Nephron progenitor cell (in vitro differentiated cells): ENCODE results near the gene ANKH.

ENCODE experiments used
- DNase-seq: peaks from one replicate; pipeline ENCODE4 v3.0.0; 2021
- H3K27ac Mint-ChIP-seq: 2 replicates; pipeline ENCODE4 v1.8.0; 2021; ENCODE audit warnings: mild to moderate bottlenecking, moderate library complexity, mixed read lengths
- H3K27me3 Mint-ChIP-seq: 2 replicates; pipeline ENCODE4 v1.8.0; 2021; ENCODE audit warnings: mild to moderate bottlenecking, low read depth, mixed read lengths; ENCODE audit not compliant: poor library complexity
- H3K36me3 Mint-ChIP-seq: 2 replicates; pipeline ENCODE4 v1.8.0; 2021; ENCODE audit warnings: low read depth, mixed read lengths
- H3K4me1 Mint-ChIP-seq: 2 replicates; pipeline ENCODE4 v1.8.0; 2021; ENCODE audit warnings: mixed read lengths
- H3K4me3 Mint-ChIP-seq: 2 replicates; pipeline ENCODE4 v1.8.0; 2021; ENCODE audit warnings: mild to moderate bottlenecking, moderate library complexity, mixed read lengths
- H3K9me3 Mint-ChIP-seq: 2 replicates; pipeline ENCODE4 v1.8.0; 2021; ENCODE audit warnings: mild to moderate bottlenecking, moderate library complexity, mixed read lengths
- TF ChIP-seq, protein P1 (sequence below): fragments of 200-600 bp; sonication (generic); IDR thresholded peaks from 2 replicates; pipeline ENCODE4 v1.5.0; 2021; ENCODE audit warnings: antibody characterized with exemption

The ANKH gene

DNA sequence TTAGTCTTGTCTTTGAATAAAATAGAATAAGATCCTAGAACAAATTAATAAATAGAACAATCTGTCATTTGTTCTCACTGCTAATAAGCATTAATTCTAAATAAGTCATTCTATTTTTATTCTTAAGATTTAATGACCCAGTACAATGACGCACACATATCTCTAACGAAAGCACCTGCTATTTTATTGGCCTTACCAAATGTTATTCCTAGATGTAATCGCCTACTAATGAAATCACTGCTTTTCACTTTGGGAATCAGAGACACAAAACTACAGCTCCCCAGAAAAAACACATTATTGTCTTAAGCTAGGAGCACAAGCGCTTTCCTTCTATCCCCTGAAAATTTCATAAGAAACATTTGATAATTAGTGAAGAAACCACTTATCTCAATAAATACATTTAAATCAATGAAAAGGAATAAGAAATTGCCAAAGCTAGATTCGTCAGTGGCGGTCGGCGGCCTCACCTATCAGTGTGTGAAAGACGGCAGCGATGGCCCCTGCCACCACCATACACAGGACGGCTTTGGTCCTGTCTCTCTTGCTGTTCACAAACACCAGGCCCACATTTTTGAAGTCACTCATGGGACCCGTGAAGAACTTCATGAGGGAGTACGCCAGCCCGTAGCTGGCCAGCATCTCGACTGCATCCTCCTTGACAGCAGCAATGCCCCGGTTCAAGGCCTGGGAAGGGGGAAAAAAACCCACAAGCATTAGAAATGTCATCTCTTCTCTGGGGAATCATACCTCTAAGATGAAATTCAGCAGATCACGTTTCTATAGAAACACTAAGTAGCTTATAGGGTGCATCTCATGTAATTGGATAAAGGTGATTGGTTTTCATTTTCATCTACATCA, 102.8 kb downstream of the ANKH start:
- H3K4me1 Mint-ChIP-seq = peaks cover 17% of the 10 kb centered on the region
- no peaks in the 10 kb centered on the region for H3K9me3 Mint-ChIP-seq
- H3K36me3 Mint-ChIP-seq = no peaks in the 10 kb centered on the region
- DNase-seq = no peak
- H3K27me3 Mint-ChIP-seq = no peaks in the 10 kb centered on the region
- H3K27ac Mint-ChIP-seq = no peak overlapping the region
- no peak overlapping the region for H3K4me3 Mint-ChIP-seq
- TF ChIP-seq, protein P1, sequence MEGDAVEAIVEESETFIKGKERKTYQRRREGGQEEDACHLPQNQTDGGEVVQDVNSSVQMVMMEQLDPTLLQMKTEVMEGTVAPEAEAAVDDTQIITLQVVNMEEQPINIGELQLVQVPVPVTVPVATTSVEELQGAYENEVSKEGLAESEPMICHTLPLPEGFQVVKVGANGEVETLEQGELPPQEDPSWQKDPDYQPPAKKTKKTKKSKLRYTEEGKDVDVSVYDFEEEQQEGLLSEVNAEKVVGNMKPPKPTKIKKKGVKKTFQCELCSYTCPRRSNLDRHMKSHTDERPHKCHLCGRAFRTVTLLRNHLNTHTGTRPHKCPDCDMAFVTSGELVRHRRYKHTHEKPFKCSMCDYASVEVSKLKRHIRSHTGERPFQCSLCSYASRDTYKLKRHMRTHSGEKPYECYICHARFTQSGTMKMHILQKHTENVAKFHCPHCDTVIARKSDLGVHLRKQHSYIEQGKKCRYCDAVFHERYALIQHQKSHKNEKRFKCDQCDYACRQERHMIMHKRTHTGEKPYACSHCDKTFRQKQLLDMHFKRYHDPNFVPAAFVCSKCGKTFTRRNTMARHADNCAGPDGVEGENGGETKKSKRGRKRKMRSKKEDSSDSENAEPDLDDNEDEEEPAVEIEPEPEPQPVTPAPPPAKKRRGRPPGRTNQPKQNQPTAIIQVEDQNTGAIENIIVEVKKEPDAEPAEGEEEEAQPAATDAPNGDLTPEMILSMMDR = no peak

DNA sequence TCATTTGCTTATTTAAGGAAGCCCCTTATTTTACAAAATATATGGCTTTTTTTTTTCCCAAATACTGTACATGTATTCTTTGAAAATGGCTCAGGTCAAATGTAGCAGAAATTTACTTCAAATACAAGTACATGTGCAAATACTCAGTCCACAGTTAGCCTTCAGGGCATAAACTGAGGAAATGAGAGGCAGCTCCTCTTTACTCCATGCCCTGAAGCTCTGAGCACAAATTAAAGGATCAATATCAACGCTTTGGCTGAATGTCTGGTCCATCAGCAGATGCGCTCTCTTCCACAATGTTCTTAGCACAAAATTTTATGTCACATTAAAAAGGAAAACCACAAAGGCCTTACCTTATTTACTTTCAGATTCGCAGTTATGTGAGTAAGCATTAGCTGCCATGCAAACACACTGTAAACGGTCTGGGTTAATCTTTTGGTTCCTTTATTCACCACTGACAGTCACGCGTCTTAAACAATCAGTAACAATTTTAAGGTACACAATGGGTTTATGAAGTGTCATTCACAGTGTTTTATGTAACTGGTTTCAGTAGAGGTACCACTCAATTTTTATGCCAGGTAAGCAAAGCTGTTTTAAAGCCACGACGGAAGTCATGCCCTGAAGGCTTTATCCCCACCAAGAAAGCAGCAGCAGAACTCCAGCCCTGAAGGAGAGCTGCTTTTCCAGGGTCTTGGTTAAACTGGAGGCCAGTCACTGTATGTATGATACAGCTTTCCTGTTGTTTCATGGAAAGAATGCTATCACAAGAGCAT, 103.7 kb downstream of the ANKH start:
- Mint-ChIP-seq H3K9me3 (no peaks in the 10 kb centered on the region), H3K27me3 (no peaks in the 10 kb centered on the region), H3K36me3 (no peaks in the 10 kb centered on the region), H3K4me3 (no peak overlapping the region), H3K4me1 (peaks cover 14% of the 10 kb centered on the region), H3K27ac (no peak overlapping the region)
- TF ChIP-seq, protein P1 = no peak
- no peak for DNase-seq

DNA sequence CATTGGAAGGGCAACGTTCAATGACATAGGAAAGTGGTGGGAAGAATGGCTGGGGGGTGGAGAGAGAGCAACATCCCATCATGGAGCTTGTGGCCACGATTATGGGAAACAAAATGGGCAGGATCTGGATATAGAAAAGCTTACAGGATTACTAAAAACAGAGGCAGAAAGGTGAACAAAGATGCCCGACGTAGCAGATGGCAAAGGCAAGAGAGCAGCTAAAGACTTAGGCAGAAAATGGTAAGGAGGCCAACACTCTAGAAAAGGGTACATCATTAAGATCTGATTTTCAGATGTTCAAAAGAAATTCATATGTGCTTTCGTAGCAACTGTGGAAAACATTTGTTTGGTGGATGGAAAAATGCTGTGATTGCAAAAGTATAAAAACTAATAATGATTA, 104.5 kb downstream of the ANKH start:
- H3K4me3 Mint-ChIP-seq = no peak overlapping the region
- peaks cover 14% of the 10 kb centered on the region for H3K4me1 Mint-ChIP-seq
- no peaks in the 10 kb centered on the region for H3K27me3 Mint-ChIP-seq
- TF ChIP-seq, protein P1 = no peak
- H3K36me3 Mint-ChIP-seq = no peaks in the 10 kb centered on the region
- no peak for DNase-seq
- peak overlapping the region; percentile 1 for H3K27ac Mint-ChIP-seq
- H3K9me3 Mint-ChIP-seq = no peaks in the 10 kb centered on the region

- Mint-ChIP-seq H3K4me1 (peaks cover 15% of the 10 kb centered on the region), H3K27ac (peak overlapping the region; percentile 1), H3K27me3 (no peaks in the 10 kb centered on the region), H3K36me3 (no peaks in the 10 kb centered on the region), H3K4me3 (no peak overlapping the region), H3K9me3 (no peaks in the 10 kb centered on the region)
- TF ChIP-seq, protein P1 = no peak
- no peak for DNase-seq
Measured at GRCh38 chr5:14766584-14766983, 105.0 kb downstream of the ANKH start.

GRCh38 chr5:14765587-14765986, 106.0 kb downstream of the ANKH start:
- Mint-ChIP-seq H3K4me1 (peaks cover 21% of the 10 kb centered on the region), H3K27ac (peak overlapping the region; percentile 11), H3K4me3 (no peak overlapping the region), H3K36me3 (no peaks in the 10 kb centered on the region), H3K9me3 (no peaks in the 10 kb centered on the region), H3K27me3 (peaks cover 5% of the 10 kb centered on the region)
- TF ChIP-seq, protein P1 = no peak
- DNase-seq = no peak
